HG03457 (cell line): ENCODE data around the gene IP6K3.

Experiments used
- ATAC-seq: cut with Tn5 transposase; IDR thresholded peaks from one replicate; pipeline ENCODE4 v1.9.1; 2021; ENCODE audit warnings: moderate number of reproducible peaks; ENCODE audit not compliant: unreplicated experiment

IP6K3 gene

GRCh38 chr6:33761922-33762629 lies 15.4 kb upstream of the IP6K3 start:
- no peak for ATAC-seq

GRCh38 chr6:33761581-33761921 lies 14.8 kb upstream of the IP6K3 start:
- ATAC-seq, result no peak

GRCh38 chr6:33759887-33760629 lies 13.4 kb upstream of the IP6K3 start:
- no peak for ATAC-seq

- ATAC-seq, result no peak
These were observed 12.1 kb upstream of the IP6K3 start for GRCh38 chr6:33758815-33759216.

GRCh38 chr6:33757906-33758305 lies 11.2 kb upstream of the IP6K3 start:
- ATAC-seq, result no peak

GRCh38 chr6:33757113-33757512 lies 10.4 kb upstream of the IP6K3 start:
- no peak for ATAC-seq

- no peak for ATAC-seq
These were observed 9.7 kb upstream of the IP6K3 start for GRCh38 chr6:33756211-33756954.

- no peak for ATAC-seq
These were observed 8.6 kb upstream of the IP6K3 start for GRCh38 chr6:33755070-33755869.

GRCh38 chr6:33754222-33754621 lies 7.5 kb upstream of the IP6K3 start:
- ATAC-seq, result no peak

- ATAC-seq, result no peak
These were observed 5.9 kb upstream of the IP6K3 start for GRCh38 chr6:33752646-33753015.

GRCh38 chr6:33751771-33752645 lies 5.3 kb upstream of the IP6K3 start:
- no peak for ATAC-seq

GRCh38 chr6:33750244-33750991 lies 3.7 kb upstream of the IP6K3 start:
- ATAC-seq, result no peak

GRCh38 chr6:33749401-33749800 lies 2.7 kb upstream of the IP6K3 start:
- no peak for ATAC-seq

GRCh38 chr6:33748841-33749240 lies 2.1 kb upstream of the IP6K3 start:
- no peak for ATAC-seq

GRCh38 chr6:33747823-33748222 lies 1.1 kb upstream of the IP6K3 start:
- ATAC-seq, result no peak

GRCh38 chr6:33746036-33746600 lies 587 bp downstream of the IP6K3 start:
- ATAC-seq, result no peak

- no peak for ATAC-seq
These were observed 1.2 kb downstream of the IP6K3 start for GRCh38 chr6:33745548-33745947.

GRCh38 chr6:33744895-33745546 lies 1.7 kb downstream of the IP6K3 start:
- ATAC-seq, result no peak
